Caco-2 (cell line): ENCODE data around the gene DDX4. TPM values are rescaled to one million over a fixed set of nuclear protein-coding genes. Genes with fewer than 3 reads are reported as not detected.

Experiments used
- BruUV-seq: library from RNA; stranded (reverse); fragments of 400-500 nt; replicated peaks from 2 replicates; lab custom pipeline; 2021; lab: Mats Ljungman, UMichigan
- CTCF ChIA-PET: fragments of 300-600 bp; sonication (Branson Sonifier 250); formaldehyde crosslinking; loops from one replicate; lab custom pipeline; 2022; ENCODE audit warnings: antibody characterized with exemption; lab: Charles Lee
- POLR2A ChIA-PET: fragments of 300-600 bp; sonication (Branson Sonifier 250); formaldehyde crosslinking; loops from one replicate; lab custom pipeline; 2022; ENCODE audit warnings: antibody characterized with exemption; lab: Charles Lee
- DNase-seq, 2 experiments: peaks; one replicate each; pipeline versions ENCODE4 v3.0.0 to v3.0.0-alpha.2; 2020 to 2022
- H3K27me3 ChIP-seq: replicated peaks from 2 replicates; pipeline ENCODE4 v1.6.0; 2011; ENCODE audit warnings: low read length; ENCODE audit not compliant: control insufficient read depth, insufficient read depth
- H3K36me3 ChIP-seq: 2 replicates; pipeline ENCODE4 v1.5.1; 2011; ENCODE audit warnings: low read length; ENCODE audit not compliant: control insufficient read depth, insufficient read depth
- H3K4me1 ChIP-seq: fragments of 250-450 bp; sonication (Bioruptor Pico); 2 replicates; pipeline ENCODE4 v1.5.1; 2020; ENCODE audit warnings: mild to moderate bottlenecking
- H3K4me3 ChIP-seq: 2 replicates; pipeline ENCODE4 v1.5.1; 2011; ENCODE audit warnings: low read depth, mild to moderate bottlenecking, control low read depth, low read length
- H3K9me3 ChIP-seq: fragments of 250-450 bp; sonication (Bioruptor Pico); 2 replicates; pipeline ENCODE4 v1.5.1; 2020; ENCODE audit warnings: mild to moderate bottlenecking, moderate library complexity
- H3K27ac Mint-ChIP-seq: one replicate; pipeline ENCODE4 v1.8.0; 2022; ENCODE audit warnings: mixed read lengths; ENCODE audit not compliant: unreplicated experiment
- H3K27me3 Mint-ChIP-seq: one replicate; pipeline ENCODE4 v1.8.0; 2022; ENCODE audit warnings: mixed read lengths; ENCODE audit not compliant: insufficient read depth, unreplicated experiment
- H3K36me3 Mint-ChIP-seq: one replicate; pipeline ENCODE4 v1.8.0; 2022; ENCODE audit warnings: mild to moderate bottlenecking, mixed read lengths; ENCODE audit not compliant: insufficient read depth, unreplicated experiment
- H3K4me1 Mint-ChIP-seq: one replicate; pipeline ENCODE4 v1.8.0; 2022; ENCODE audit warnings: low read depth, mixed read lengths; ENCODE audit not compliant: unreplicated experiment
- H3K4me3 Mint-ChIP-seq: one replicate; pipeline ENCODE4 v1.8.0; 2022; ENCODE audit warnings: mild to moderate bottlenecking, moderate library complexity, mixed read lengths; ENCODE audit not compliant: unreplicated experiment
- H3K9me3 Mint-ChIP-seq: one replicate; pipeline ENCODE4 v1.8.0; 2022; ENCODE audit warnings: mixed read lengths; ENCODE audit not compliant: unreplicated experiment
- intact Hi-C: fragments of 100-400 bp; cut with micrococcal nuclease; formaldehyde crosslinking; loops from one replicate; pipeline ENCODE4 v1.10.0; 2022; ENCODE audit not compliant: unreplicated experiment
- total RNA-seq: library from RNA; stranded (reverse); gene quantifications from 2 replicates; pipeline ENCODE4 v1.2.3, GENCODE V29; 2022
- TF ChIP-seq, protein P1 (sequence below), 2 experiments: fragments of 200-600 bp in 1 of 2; IDR thresholded peaks; 1 replicate in 1 of 2; 2 replicates in 1 of 2; pipeline versions ENCODE4 v1.5.1 to v1.8.0; 2011 to 2022; ENCODE audit warnings: antibody characterized with exemption in 1 of 2, control low read depth in 1 of 2, inconsistent platforms in 1 of 2, low read depth in 1 of 2, low read length in 1 of 2, mild to moderate bottlenecking in 1 of 2, moderate library complexity in 1 of 2; ENCODE audit not compliant: insufficient read depth in 1 of 2, severe bottlenecking in 1 of 2, unreplicated experiment in 1 of 2

Gene DDX4
- total RNA-seq, 1 experiment from 2014 or later, result not detected

DNA sequence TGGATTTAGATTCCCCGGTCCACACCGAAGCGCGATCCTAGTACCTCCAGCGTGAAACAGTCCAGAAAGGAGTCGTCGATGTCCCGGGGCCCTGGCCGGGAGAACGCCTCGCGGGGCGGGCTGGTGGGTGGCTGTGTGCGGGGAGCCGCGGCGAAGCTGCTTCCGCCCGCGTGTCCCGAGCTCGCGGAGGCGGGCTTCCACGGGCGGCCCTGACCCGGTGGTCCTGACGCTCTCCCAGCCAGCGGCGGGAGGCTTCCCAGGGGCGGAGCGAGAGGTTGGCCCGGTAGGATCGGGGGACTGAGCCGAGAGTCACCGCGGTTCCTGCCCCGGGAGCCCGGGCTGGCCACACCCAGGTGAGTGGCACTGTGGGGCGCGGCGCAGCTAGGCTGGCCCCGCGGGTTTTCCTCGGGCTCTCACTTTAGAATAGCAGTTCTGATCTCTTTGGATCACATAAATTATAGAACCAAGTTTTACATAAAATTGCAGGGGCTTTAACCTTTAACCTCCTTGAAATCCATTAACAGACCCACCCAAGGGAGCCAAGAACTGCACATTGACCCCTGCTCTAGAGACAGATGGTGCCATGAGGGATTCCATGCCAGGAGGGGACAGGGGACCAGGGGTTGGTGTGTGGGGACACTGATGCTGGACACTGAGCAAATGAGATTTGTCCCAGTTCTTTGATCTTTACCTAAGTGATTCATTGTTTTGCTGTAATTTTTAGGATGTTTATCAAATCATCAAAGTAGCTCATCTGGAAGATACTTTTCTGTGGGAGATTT is 84.1 kb downstream of the DDX4 start:
- no peaks in the 10 kb centered on the region for H3K9me3 Mint-ChIP-seq
- Histone ChIP-seq H3K36me3 (no peaks in the 10 kb centered on the region), H3K4me1 (no peaks in the 10 kb centered on the region), H3K4me3 (no peak overlapping the region), H3K27me3 (no peaks in the 10 kb centered on the region), H3K9me3 (no peaks in the 10 kb centered on the region)
- no peaks in the 10 kb centered on the region for H3K27me3 Mint-ChIP-seq
- H3K27ac Mint-ChIP-seq, result no peak overlapping the region
- no peak for DNase-seq
- intact Hi-C loops, result no loop called here
- no peaks in the 10 kb centered on the region for H3K4me1 Mint-ChIP-seq
- ChIA-PET CTCF (no interaction called here), POLR2A (no interaction called here)
- no TSS peak for BruUV-seq
- H3K4me3 Mint-ChIP-seq, result no peak overlapping the region
- TF ChIP-seq, protein P1, sequence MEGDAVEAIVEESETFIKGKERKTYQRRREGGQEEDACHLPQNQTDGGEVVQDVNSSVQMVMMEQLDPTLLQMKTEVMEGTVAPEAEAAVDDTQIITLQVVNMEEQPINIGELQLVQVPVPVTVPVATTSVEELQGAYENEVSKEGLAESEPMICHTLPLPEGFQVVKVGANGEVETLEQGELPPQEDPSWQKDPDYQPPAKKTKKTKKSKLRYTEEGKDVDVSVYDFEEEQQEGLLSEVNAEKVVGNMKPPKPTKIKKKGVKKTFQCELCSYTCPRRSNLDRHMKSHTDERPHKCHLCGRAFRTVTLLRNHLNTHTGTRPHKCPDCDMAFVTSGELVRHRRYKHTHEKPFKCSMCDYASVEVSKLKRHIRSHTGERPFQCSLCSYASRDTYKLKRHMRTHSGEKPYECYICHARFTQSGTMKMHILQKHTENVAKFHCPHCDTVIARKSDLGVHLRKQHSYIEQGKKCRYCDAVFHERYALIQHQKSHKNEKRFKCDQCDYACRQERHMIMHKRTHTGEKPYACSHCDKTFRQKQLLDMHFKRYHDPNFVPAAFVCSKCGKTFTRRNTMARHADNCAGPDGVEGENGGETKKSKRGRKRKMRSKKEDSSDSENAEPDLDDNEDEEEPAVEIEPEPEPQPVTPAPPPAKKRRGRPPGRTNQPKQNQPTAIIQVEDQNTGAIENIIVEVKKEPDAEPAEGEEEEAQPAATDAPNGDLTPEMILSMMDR (IDR thresholded peaks at IDR 0.05; ENCODE audit: insufficient read depth in 1 of 2, low read depth in 1 of 2, low read length in 1 of 2, severe bottlenecking in 1 of 2, unreplicated experiment in 1 of 2), result no peak
- no peaks in the 10 kb centered on the region for H3K36me3 Mint-ChIP-seq

DNA sequence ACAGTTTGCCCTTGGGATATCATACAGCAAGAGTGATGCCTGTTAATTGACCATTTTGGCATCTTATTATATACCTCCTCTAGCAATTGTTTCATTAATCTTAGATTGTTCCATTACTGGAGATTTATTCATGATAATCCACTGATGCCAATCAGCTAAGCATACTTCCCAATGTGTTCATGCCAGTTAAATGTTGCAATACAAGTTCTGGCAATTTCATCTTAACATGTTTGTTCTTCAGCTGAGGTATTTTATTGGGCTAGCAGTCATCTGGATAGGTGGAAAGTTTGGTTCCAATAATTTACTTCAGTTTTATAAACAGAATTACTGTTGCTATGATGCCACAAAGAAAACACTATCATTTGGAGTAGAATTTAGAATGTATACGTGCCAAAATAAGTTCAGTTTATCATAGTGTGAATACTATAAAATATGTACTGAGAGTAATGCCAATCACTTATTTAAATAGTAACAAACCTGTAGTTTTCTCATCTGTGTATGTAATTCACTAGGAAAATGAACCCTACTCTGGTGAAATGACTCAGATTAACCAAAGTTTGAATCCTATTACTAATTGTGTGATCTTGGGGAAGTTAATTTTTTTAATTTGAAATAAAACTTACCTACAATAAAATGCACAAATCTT is 85.4 kb downstream of the DDX4 start:
- Mint-ChIP-seq H3K27me3 (no peaks in the 10 kb centered on the region), H3K36me3 (no peaks in the 10 kb centered on the region), H3K4me3 (no peak overlapping the region), H3K4me1 (no peaks in the 10 kb centered on the region), H3K9me3 (no peaks in the 10 kb centered on the region), H3K27ac (no peak overlapping the region)
- no peaks in the 10 kb centered on the region for H3K4me1 ChIP-seq
- intact Hi-C loops, result no loop called here
- no TSS peak for BruUV-seq
- no peaks in the 10 kb centered on the region for H3K27me3 ChIP-seq
- ChIA-PET POLR2A (no interaction called here), CTCF (no interaction called here)
- no peak for DNase-seq
- TF ChIP-seq, protein P1 (IDR thresholded peaks at IDR 0.05; ENCODE audit: insufficient read depth in 1 of 2, low read depth in 1 of 2, low read length in 1 of 2, severe bottlenecking in 1 of 2, unreplicated experiment in 1 of 2), result no peak
- H3K4me3 ChIP-seq, result no peak overlapping the region
- no peaks in the 10 kb centered on the region for H3K36me3 ChIP-seq
- H3K9me3 ChIP-seq, result no peaks in the 10 kb centered on the region

DNA sequence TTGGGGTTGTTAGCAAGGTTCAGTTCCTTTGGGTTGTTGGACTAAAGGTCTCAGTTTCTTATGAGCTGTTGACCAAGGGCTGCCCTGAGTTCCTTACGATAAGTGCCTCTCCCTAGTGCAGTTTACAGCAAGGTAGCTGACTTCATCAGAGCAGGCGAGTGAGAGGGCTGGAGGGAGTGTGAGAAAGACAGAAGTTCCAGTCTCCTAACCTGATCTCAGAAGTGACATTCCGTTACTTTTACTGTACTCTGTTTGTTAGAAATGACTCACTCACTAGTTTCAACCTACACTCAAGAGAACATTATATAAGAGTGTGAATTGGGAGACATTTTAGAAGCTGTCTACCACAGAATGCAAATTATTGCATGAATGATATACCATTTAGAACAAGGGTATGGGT is 92.1 kb downstream of the DDX4 start:
- Mint-ChIP-seq H3K9me3 (no peaks in the 10 kb centered on the region), H3K4me1 (no peaks in the 10 kb centered on the region), H3K27me3 (no peaks in the 10 kb centered on the region), H3K36me3 (no peaks in the 10 kb centered on the region), H3K27ac (no peak overlapping the region), H3K4me3 (no peak overlapping the region)
- POLR2A ChIA-PET, result no interaction called here
- H3K4me1 ChIP-seq, result no peaks in the 10 kb centered on the region
- no peaks in the 10 kb centered on the region for H3K36me3 ChIP-seq
- intact Hi-C loops, result no loop called here
- no peaks in the 10 kb centered on the region for H3K9me3 ChIP-seq
- no TSS peak for BruUV-seq
- H3K27me3 ChIP-seq, result no peaks in the 10 kb centered on the region
- no peak for DNase-seq
- CTCF ChIA-PET, result no interaction called here
- H3K4me3 ChIP-seq, result no peak overlapping the region
- TF ChIP-seq, protein P1 (IDR thresholded peaks at IDR 0.05; ENCODE audit: insufficient read depth in 1 of 2, low read depth in 1 of 2, low read length in 1 of 2, severe bottlenecking in 1 of 2, unreplicated experiment in 1 of 2), result no peak
